GM12801 (cell line): ENCODE data around the gene MRGPRX1.

Experiments
- CTCF ChIP-seq: IDR thresholded peaks from one replicate; pipeline ENCODE4 v1.5.1; 2011; ENCODE audit warnings: control low read depth; ENCODE audit not compliant: insufficient read length; ENCODE audit errors: extremely low read depth

The MRGPRX1 gene

DNA sequence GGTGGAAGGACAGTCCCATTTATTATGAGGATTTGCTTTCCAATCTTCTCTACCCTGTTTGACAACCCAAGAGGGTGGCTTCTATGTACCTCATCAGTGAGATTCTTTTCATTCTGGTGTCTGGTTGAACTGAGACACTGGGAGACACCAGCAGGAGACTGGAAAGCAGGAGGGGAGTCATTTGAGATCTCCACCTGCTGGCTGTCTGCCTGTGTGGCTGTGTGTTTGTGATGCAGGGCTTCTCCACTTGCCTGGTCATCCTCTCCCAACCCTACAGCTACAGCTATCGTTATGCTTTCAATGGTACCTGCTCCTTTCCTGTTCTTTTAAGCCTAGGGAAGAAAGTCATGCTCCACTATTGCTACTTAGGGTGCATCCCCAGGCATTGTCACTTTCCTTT lies 48.6 kb downstream of the MRGPRX1 start:
- no peak for TF ChIP-seq CTCF
